Muscle of arm (tissue), 12 donors: ENCODE results near the gene STAT3. TPM values are rescaled to one million over a fixed set of nuclear protein-coding genes. Genes with fewer than 3 reads are reported as not detected.
"Not testable (repeated sequence)": the region's sequence is repeated elsewhere in the genome, so short reads cannot be mapped to it uniquely, and the experiment has no call there.

ENCODE experiments used
- DNase-seq: peaks from one replicate; pipeline ENCODE4 v3.0.0-alpha.2; 2013
- polyA plus RNA-seq, 12 donors: library from polyadenylated mRNA; unstranded; fragments of 120-200 nt; gene quantifications; one replicate each; pipeline ENCODE4 v1.2.1, GENCODE V29; 2013; ENCODE audit not compliant: insufficient read length in 12 of 12

STAT3 gene
- polyA plus RNA-seq, 12 donors = 43.5 to 608 (median 52.9) TPM

- no peak for DNase-seq
Observed at GRCh38 chr17:42279776-42280630, 108.2 kb downstream of the STAT3 start.

GRCh38 chr17:42277342-42277712 lies 110.9 kb downstream of the STAT3 start:
- DNase-seq = no peak

GRCh38 chr17:42276609-42277341 lies 111.5 kb downstream of the STAT3 start:
- peak; percentile 64 for DNase-seq

GRCh38 chr17:42276359-42276608 lies 112.0 kb downstream of the STAT3 start, which contains the start of gene STAT5B:
TSS of gene STAT5B (minus strand) at chr17:42276391. CDS start at chr17:42232127, 44,264 bp downstream.
- DNase-seq = peak; percentile 59

- DNase-seq = peak; percentile 42
Observed at GRCh38 chr17:42275527-42276358, 112.5 kb downstream of the STAT3 start.

- DNase-seq = no peak
Observed at GRCh38 chr17:42274812-42275526, 113.3 kb downstream of the STAT3 start.

- DNase-seq = no peak
Observed at GRCh38 chr17:42274253-42274542, 114.0 kb downstream of the STAT3 start.

GRCh38 chr17:42273474-42274252 lies 114.6 kb downstream of the STAT3 start:
- DNase-seq = no peak

GRCh38 chr17:42272162-42272907 lies 115.9 kb downstream of the STAT3 start:
- no peak for DNase-seq

- no peak for DNase-seq
Observed at GRCh38 chr17:42271779-42272035, 116.5 kb downstream of the STAT3 start.

GRCh38 chr17:42271006-42271778 lies 117.0 kb downstream of the STAT3 start:
- DNase-seq = no peak

GRCh38 chr17:42270596-42270995 lies 117.6 kb downstream of the STAT3 start:
- no peak for DNase-seq

- no peak for DNase-seq
Observed at GRCh38 chr17:42270170-42270535, 118.1 kb downstream of the STAT3 start.

GRCh38 chr17:42268236-42268635 lies 120.0 kb downstream of the STAT3 start:
- DNase-seq = no peak

GRCh38 chr17:42266918-42267766 lies 121.1 kb downstream of the STAT3 start:
- no peak for DNase-seq

GRCh38 chr17:42266462-42266861 lies 121.8 kb downstream of the STAT3 start:
- DNase-seq = no peak

GRCh38 chr17:42264366-42264765 lies 123.9 kb downstream of the STAT3 start:
- DNase-seq = not testable (repeated sequence)
